SJCRH30 (cell line): ENCODE measurements around the gene FARP1. TPM values are rescaled to one million over a fixed set of nuclear protein-coding genes. Genes with fewer than 3 reads are reported as not detected.
A peak's percentile ranks its signal among the peaks of the same experiment; 100 is the strongest.

Source experiments
- DNase-seq, 2 experiments: peaks; one replicate each; pipeline ENCODE4 v3.0.0-alpha.2; 2015 to 2020
- H3K27ac ChIP-seq: fragments of 250-450 bp; sonication (Bioruptor Pico); 2 replicates; pipeline ENCODE4 v1.5.1; 2020; ENCODE audit warnings: mild to moderate bottlenecking, moderate library complexity
- H3K27me3 ChIP-seq: fragments of 250-450 bp; sonication (Bioruptor Pico); 2 replicates; pipeline ENCODE4 v1.5.1; 2020; ENCODE audit warnings: mild to moderate bottlenecking, moderate library complexity
- H3K36me3 ChIP-seq: fragments of 250-450 bp; sonication (Bioruptor Pico); 2 replicates; pipeline ENCODE4 v1.5.1; 2020; ENCODE audit warnings: mild to moderate bottlenecking, moderate library complexity
- H3K4me1 ChIP-seq: fragments of 250-450 bp; sonication (Bioruptor Pico); 2 replicates; pipeline ENCODE4 v1.5.1; 2020; ENCODE audit warnings: mild to moderate bottlenecking, moderate library complexity
- H3K4me3 ChIP-seq: fragments of 250-450 bp; sonication (Bioruptor Pico); 2 replicates; pipeline ENCODE4 v1.5.1; 2020; ENCODE audit warnings: mild to moderate bottlenecking, moderate library complexity
- H3K9me3 ChIP-seq: fragments of 250-450 bp; sonication (Bioruptor Pico); replicated peaks from 2 replicates; pipeline ENCODE4 v1.5.1; 2020; ENCODE audit warnings: mild to moderate bottlenecking, moderate library complexity
- total RNA-seq: library from RNA; depleted of rRNA; stranded (reverse); fragments of >200 nt; shearing (Covaris generic); gene quantifications from 2 replicates; pipeline ENCODE4 v1.2.3, GENCODE V29; 2014

Gene FARP1
- total RNA-seq, 1 experiment from 2014 or later: 32.5 TPM

DNA sequence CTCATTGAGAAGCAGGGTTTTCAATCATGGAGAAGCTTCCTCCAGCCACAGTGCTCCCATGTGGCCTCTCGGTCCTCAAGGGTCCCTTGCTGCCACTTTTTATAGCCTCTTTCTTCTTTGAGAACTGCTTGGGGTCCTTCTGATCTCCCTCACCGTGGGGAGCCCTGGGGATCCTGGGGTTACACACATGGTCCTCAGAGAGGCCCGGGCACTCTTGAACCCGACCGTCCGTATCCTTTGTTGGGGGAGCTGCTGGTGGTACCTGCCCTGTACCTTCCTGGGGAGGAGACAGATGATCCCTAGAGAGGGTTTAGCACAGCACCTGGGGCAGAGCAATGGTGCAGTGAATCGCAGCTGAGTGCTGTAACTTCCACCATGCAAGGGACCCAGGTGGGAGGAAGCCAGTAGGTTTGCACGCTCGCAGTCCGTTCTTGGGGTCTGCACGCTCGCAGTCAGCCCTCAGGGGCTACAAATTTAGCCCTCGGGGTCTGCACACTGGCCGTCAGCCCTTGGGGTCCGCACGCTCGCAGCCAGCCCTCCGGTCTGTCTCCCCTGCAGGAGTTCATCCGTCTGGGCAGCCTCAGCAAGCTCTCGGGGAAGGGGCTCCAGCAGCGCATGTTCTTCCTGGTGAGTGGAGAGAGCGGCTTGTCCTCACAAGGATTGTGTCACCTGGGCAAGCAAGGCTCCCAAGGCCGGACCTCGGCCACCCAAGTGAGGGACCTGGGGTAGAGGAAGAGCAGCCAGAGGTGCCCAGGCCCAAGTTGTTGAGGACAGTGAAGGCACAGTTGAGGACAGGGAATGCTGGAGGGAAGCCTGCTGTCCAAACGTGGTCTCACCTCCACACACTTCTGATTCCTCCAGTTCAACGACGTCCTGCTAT lies 295.6 kb downstream of the FARP1 start:
- no peaks in the 10 kb centered on the region for H3K9me3 ChIP-seq

DNA sequence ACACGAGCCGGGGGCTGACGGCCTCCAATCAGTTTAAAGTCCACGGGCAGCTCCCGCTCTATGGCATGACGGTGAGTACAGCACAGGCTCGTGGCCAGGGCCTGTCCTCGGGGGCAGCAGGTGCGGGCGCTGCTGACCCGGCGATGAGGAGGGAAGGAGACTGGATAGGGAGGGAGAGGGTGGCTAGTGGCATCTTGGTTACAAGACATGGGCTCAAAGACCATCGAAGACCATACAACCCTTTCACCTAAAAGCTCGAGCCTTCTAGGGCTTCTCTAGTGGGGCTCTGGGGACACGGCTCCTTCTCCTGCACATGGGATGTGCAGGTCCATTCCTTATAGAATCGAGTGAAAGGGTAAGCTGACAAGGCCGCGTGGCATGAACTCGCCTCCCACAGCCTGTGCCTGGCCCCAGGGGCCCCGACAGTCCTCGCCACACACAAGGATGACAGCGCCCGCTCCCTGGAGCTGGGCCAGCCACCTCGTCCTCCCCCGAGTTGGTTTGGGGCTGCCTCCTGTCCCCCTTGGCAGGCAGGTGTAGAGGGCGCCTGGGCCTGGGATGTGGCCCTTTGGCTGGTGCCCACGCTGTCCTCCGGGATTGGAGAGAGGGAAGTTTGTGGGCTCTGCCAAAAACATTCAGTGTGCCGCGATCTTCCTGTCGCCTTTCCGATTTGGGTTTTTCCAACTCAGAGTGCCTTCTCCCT lies 296.4 kb downstream of the FARP1 start:
- H3K9me3 ChIP-seq: no peaks in the 10 kb centered on the region
- no peak overlapping the region for H3K27ac ChIP-seq
- no peak for DNase-seq
- H3K4me3 ChIP-seq: no peak overlapping the region
- H3K27me3 ChIP-seq: no peaks in the 10 kb centered on the region
- no peaks in the 10 kb centered on the region for H3K4me1 ChIP-seq
- no peaks in the 10 kb centered on the region for H3K36me3 ChIP-seq

More for the DNA sequence above, 295.6 kb downstream of the FARP1 start:
- Histone ChIP-seq H3K4me3 (no peak overlapping the region), H3K27ac (no peak overlapping the region), H3K4me1 (no peaks in the 10 kb centered on the region), H3K27me3 (no peaks in the 10 kb centered on the region), H3K36me3 (no peaks in the 10 kb centered on the region)
- DNase-seq: no peak

GRCh38 chr13:98439896-98440295 lies 297.0 kb downstream of the FARP1 start:
- Histone ChIP-seq H3K27me3 (no peaks in the 10 kb centered on the region), H3K4me3 (no peak overlapping the region), H3K27ac (no peak overlapping the region), H3K9me3 (no peaks in the 10 kb centered on the region), H3K36me3 (no peaks in the 10 kb centered on the region), H3K4me1 (no peaks in the 10 kb centered on the region)
- no peak for DNase-seq

DNA sequence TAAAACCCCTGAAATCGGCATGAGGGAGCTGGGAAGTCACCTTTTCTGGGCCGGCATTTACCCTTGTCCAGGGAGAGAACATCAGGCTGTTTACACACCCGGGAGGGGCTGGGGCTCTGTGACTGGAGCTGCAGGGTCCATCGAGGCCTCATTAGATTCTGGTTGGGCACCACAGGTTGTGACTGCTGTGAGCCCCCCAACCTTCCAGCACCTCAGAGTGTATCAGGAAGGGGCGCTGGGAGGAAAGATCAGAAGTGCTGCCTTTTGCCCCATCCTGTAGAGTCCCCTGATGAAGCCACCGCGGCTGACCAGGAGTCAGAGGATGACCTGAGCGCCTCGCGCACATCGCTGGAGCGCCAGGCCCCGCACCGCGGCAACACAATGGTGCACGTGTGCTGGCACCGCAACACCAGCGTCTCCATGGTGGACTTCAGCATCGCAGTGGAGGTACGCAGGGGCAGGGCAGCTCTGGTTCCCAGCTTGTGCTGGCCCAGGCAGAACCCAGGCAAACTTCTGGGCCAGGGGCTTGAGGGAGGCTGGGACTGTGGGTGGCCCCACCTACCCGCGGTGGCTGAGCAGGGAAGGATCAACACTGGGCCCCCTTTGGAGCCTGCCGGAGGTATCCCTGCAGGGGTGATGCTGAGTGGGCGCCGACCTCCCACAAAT lies 297.6 kb downstream of the FARP1 start:
- Histone ChIP-seq H3K27me3 (no peaks in the 10 kb centered on the region), H3K27ac (no peak overlapping the region), H3K4me3 (no peak overlapping the region), H3K36me3 (no peaks in the 10 kb centered on the region), H3K9me3 (no peaks in the 10 kb centered on the region), H3K4me1 (no peaks in the 10 kb centered on the region; the same call in 1 of the 2 replicates)
- no peak for DNase-seq

DNA sequence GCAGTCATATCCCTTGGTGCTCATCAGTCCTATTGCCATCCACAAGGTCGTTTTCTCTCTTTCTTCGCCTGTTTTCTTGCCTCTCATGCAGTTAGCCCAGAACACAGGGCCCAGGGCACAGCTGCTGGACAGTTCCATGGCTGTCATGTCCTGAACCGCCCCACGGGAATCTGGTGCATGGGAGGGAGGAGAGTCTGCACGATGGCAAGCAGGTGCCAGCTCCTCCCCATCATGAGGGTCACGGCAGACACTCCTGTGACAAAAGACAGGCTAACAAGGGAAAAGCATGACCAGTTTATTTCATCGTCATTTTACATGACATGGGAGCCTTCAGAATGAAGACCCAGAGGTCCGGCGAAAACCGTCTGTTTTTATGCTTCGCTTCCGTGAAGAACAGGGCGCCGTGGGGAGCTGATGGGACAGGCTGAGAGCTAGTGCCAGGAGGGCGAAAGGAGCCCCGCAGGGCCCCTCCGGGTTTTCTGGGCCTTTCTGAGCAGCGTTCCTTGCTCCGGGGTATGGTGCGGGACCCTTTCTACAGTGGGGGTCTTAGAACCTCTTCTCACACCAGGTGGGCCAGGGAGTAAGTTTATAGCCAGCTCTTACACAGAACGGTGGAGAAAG lies 298.3 kb downstream of the FARP1 start:
- Histone ChIP-seq H3K4me3 (no peak overlapping the region), H3K27me3 (no peaks in the 10 kb centered on the region), H3K4me1 (no peaks in the 10 kb centered on the region; the same call in 1 of the 2 replicates), H3K27ac (no peak overlapping the region), H3K9me3 (no peaks in the 10 kb centered on the region), H3K36me3 (no peaks in the 10 kb centered on the region)
- no peak for DNase-seq

DNA sequence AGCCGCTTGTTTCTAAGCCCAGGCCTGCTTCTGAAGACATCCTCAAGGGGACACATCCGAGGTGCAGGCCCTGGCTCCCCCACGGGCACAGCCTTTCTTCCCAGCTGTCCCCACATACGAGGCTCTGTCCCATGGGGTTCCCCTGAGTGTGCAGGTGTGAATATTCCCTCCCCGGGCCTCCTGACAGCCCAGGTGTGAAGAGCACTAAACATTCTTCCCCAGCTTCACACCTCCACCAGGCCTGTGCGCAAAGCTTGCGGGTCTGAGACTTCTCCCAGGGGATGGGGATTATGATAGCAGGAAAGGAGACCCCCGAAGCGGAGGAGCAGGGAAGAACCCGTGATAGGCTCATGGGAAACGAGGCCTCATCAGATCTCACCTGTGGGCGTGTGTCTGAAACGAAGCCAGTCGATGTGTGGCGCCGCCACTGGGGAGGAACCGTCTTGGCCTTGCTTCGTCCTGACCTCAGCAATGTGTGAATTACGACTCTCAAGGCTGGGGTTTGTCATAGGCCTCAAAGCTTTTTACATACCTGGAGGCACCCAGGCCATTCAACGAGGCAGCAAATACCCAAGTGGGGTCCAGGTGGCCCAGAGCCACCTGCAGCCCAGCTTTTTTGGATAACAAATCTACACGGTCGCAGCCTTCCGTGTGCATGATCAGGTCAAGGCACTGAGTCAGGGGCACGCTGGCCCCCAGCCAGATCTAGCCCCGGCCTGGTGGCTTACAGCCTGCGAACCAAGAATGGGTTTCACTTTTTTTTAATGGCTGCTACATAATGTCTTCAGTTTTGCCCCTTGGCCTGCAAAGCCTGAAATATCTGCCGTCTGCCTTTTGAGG lies 299.7 kb downstream of the FARP1 start:
- Histone ChIP-seq H3K36me3 (peaks cover 2% of the 10 kb centered on the region; the same call in 1 of the 2 replicates), H3K27ac (no peak overlapping the region)
- DNase-seq: no peak

GRCh38 chr13:98443329-98443728 lies 300.4 kb downstream of the FARP1 start:
- H3K36me3 ChIP-seq: peaks cover 2% of the 10 kb centered on the region; the same call in 1 of the 2 replicates
- no peak overlapping the region for H3K27ac ChIP-seq
- no peaks in the 10 kb centered on the region for H3K9me3 ChIP-seq
- H3K4me1 ChIP-seq: no peaks in the 10 kb centered on the region; the same call in 1 of the 2 replicates
- no peak for DNase-seq
- no peaks in the 10 kb centered on the region for H3K27me3 ChIP-seq
- H3K4me3 ChIP-seq: no peak overlapping the region

More for the DNA sequence above, 299.7 kb downstream of the FARP1 start:
- Histone ChIP-seq H3K4me3 (no peak overlapping the region), H3K4me1 (no peaks in the 10 kb centered on the region; the same call in 1 of the 2 replicates), H3K27me3 (no peaks in the 10 kb centered on the region), H3K9me3 (no peaks in the 10 kb centered on the region)

DNA sequence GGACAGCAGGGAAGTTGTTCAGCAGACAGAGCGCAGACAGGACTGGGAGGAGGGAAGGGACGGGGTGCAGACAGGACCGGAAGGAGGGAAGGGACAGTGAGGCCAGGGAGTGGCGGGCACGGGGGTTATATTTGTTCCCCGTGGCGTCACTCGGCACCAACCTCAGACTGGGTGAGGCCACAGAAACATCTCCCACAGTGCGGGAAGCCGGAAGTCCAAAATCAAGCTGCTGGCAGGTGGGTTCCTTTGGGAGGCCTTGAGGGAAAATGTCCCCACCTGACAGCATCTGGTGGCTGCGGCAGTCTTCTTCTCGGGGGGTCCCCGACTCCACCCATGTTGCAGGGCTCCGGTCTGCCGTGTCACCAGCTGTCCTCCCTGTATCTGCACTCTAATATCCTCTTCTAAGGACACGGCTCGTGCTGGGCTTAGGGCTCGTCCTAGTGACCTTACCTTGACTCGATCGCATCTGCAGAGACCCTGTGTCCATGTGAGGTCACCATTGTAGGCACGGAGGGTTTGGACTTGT lies 301.0 kb downstream of the FARP1 start:
- no peak for DNase-seq
- H3K27me3 ChIP-seq: no peaks in the 10 kb centered on the region
- H3K36me3 ChIP-seq: peaks cover 4% of the 10 kb centered on the region; the same call in 1 of the 2 replicates
- H3K27ac ChIP-seq: no peak overlapping the region
- no peaks in the 10 kb centered on the region for H3K9me3 ChIP-seq
- H3K4me1 ChIP-seq: no peaks in the 10 kb centered on the region; the same call in 1 of the 2 replicates
- no peak overlapping the region for H3K4me3 ChIP-seq

GRCh38 chr13:98444381-98444780 lies 301.5 kb downstream of the FARP1 start:
- Histone ChIP-seq H3K9me3 (no peaks in the 10 kb centered on the region), H3K4me3 (no peak overlapping the region), H3K27ac (no peak overlapping the region), H3K27me3 (no peaks in the 10 kb centered on the region), H3K36me3 (peaks cover 9% of the 10 kb centered on the region; the same call in 1 of the 2 replicates), H3K4me1 (no peaks in the 10 kb centered on the region; the same call in 1 of the 2 replicates)
- DNase-seq: no peak

- Histone ChIP-seq H3K36me3 (peaks cover 14% of the 10 kb centered on the region; the same call in 1 of the 2 replicates), H3K4me1 (no peaks in the 10 kb centered on the region; the same call in 1 of the 2 replicates), H3K27me3 (no peaks in the 10 kb centered on the region), H3K27ac (no peak overlapping the region), H3K9me3 (no peaks in the 10 kb centered on the region), H3K4me3 (no peak overlapping the region)
- DNase-seq: peak; percentile 64 to 82
These were observed 302.7 kb downstream of the FARP1 start for GRCh38 chr13:98445340-98446233.

GRCh38 chr13:98446234-98446621 lies 303.3 kb downstream of the FARP1 start:
- no peak for DNase-seq
- Histone ChIP-seq H3K9me3 (no peaks in the 10 kb centered on the region), H3K27me3 (no peaks in the 10 kb centered on the region), H3K27ac (no peak overlapping the region), H3K4me3 (no peak overlapping the region), H3K4me1 (no peaks in the 10 kb centered on the region; the same call in 1 of the 2 replicates), H3K36me3 (peaks cover 14% of the 10 kb centered on the region; the same call in 1 of the 2 replicates)

DNA sequence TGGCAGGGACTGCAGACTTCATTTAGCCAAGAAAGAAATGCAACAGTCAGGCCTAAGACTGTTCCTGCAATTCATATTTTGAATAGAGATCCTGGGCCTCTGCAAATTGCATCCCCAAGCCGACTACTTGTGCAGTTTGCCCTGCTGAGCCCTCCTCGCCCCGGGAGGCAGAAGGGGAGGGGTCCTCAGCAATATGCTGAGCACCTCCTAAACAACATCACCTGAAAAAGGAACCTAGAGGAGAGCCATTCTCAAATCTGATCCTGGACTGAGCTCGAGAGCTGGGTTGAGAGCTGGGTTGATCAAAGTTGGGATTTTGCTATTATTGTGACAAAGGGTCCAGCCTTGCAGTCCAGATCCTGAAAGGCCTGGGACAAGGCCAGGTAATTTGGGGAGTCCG lies 304.2 kb downstream of the FARP1 start:
- peaks cover 6% of the 10 kb centered on the region; the same call in 1 of the 2 replicates for H3K4me1 ChIP-seq
- H3K27me3 ChIP-seq: no peaks in the 10 kb centered on the region
- H3K4me3 ChIP-seq: no peak overlapping the region
- DNase-seq: no peak
- H3K9me3 ChIP-seq: no peaks in the 10 kb centered on the region
- H3K27ac ChIP-seq: no peak overlapping the region
- H3K36me3 ChIP-seq: peaks cover 14% of the 10 kb centered on the region; the same call in 1 of the 2 replicates
